Fibroblast of peridontal ligament (primary cell): ENCODE results near the gene FBXL15.

Experiments used
- DNase-seq: peaks from one replicate; pipeline ENCODE4 v3.0.0-alpha.2; 2010; ENCODE audit errors: extremely low read depth

FBXL15 gene

GRCh38 chr10:102411341-102412255, 9.0 kb upstream of the FBXL15 start:
- no peak for DNase-seq

DNA sequence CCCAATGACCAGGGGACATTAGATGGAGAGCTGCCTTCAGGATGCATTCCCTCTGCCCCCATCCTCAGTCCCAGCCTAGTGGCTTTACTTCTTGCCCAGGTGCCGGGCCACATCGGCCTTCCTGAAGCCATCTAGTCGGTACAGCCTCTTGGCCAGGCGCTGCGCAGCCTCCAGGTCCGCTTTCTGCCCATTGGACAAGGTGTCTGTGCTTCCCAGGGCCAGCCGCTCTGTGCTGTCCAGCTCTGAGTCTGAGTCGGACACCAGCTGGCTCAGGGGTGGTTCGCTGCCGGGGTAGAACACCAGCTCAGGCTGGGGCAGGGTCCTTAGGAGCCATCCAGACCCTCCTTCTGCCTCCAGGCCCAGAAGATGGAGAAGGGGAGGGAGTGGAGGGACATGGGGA, 8.3 kb upstream of the FBXL15 start:
- DNase-seq: no peak

DNA sequence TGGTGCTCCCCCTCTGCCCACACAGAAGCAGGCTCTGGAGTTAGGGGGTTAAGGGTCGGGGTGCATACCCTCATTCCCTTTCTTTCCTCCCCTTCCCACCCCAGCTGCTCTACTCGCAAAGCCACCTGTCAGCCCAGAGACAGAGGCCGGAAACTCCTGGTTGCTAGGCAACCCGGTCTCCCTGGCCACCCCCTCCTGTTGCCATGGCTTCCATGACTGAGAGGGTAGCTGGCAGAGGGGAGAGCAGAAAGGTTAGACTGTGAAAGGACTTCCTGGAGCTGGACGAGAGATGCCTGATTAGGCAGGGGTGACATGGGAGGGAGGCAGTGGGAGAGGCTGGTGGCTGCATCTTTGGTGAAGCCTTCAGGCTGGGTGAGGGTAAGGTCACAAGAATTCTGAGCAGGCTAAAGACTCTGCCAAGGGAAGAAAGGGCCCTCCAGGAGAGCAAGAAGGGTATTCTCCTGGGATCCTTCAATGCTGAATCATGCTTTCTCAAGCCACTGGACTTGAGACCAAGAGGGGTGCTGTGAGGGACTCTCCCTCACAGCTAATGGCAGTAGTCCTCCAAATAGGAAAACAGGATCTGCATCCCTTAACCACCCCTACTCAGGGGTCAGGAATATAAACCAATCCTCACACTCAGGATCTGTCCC, 7.5 kb upstream of the FBXL15 start:
- no peak for DNase-seq

- DNase-seq: no peak
Observed at GRCh38 chr10:102413806-102414561, 6.7 kb upstream of the FBXL15 start.

DNA sequence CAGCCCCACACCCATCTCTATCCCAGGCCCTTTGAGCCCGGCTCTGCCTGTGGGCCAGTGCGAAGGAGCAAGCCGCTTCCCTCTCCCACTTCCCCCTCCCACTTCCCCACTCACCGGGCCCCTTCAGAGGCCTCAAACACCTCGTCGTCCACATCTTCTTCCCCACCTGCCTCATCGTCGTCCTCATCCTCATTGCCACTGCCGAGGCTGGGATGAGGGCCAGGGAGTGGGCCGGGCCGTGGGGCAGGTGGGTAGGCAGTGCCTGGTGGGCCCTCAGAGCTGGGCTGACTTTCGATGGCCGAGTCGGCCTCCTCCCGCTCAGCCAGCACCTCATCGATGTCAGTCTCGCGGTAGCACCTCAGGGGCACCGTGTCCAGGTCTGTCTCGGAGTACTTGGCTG, 5.9 kb upstream of the FBXL15 start:
- DNase-seq: no peak

DNA sequence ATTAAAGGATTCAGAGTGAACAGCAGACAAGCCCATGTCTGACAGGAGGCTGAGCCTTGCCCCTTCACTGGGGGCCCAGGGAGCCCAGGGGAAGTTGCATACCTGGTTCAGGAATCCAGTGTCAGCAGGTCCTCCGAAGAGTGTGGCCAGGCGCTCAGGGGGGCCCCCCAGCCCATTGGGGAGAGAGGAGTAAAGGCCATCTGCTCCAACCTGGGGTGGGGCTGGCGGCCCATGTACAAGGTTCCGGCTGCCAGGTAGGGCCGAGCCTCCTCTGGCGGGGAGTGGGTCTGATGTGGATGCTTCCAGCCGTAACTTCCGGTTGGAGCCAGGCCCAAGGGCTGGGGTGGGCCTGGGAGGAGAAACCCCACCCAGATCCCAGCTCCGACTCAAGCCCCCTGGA, 4.4 kb upstream of the FBXL15 start:
- no peak for DNase-seq

DNA sequence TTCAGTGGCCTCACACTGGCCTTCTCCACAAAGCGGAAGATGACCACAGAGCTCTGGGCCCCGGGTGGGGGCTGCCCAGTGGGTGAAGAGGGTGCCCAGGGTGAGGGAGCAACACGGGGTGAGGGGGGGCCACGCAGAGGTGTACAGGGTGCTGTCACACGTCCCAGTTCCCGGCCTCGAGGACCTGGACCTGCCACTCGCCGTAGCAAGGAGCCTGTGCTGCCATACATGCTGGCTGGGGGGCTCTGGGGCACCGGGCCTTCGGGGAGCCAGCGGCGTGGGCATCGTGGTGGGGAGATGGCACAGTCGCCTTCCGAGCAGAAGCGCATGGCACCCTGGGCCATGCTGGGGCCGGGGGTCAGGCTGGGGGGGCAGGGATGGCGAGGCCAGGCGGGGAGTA, 3.9 kb upstream of the FBXL15 start:
- no peak for DNase-seq

GRCh38 chr10:102418622-102419268, 1.9 kb upstream of the FBXL15 start, which contains the start of gene PSD:
Gene PSD (minus strand): TSS chr10:102418785. CDS start chr10:102417038, 1,747 bp downstream.
- DNase-seq: no peak

- DNase-seq: no peak
Observed at GRCh38 chr10:102419269-102420180, 1.1 kb upstream of the FBXL15 start.

GRCh38 chr10:102420181-102420713, 389 bp upstream of the FBXL15 start:
- no peak for DNase-seq

GRCh38 chr10:102421507-102421756, 796 bp downstream of the FBXL15 start:
- DNase-seq: no peak

DNA sequence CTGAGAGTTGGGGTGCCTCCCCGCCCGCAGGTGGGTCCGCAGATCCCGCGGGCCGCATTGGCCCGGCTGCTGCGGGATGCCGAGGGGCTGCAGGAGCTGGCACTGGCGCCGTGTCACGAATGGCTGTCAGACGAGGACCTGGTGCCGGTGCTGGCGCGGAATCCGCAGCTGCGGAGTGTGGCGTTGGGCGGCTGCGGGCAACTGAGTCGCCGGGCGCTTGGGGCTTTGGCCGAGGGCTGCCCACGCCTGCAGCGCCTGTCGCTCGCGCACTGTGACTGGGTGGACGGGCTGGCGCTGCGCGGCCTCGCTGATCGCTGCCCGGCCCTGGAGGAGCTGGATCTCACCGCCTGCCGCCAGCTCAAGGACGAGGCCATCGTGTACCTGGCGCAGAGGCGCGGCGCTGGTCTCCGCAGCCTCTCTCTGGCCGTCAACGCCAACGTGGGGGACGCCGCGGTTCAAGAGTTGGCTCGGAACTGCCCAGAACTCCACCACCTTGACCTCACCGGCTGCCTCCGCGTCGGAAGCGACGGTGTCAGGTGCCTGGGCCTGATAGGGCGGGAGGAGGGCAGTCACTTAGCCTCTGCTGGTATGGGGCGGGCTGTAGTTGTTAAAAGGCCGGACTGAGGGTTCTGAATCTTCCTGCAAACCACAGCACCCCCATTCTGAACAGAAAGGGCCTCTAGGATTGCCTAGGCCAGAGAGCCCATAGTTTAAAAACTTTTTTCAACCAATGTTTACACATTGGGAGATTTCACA, 1.3 kb downstream of the FBXL15 start:
- DNase-seq: no peak

DNA sequence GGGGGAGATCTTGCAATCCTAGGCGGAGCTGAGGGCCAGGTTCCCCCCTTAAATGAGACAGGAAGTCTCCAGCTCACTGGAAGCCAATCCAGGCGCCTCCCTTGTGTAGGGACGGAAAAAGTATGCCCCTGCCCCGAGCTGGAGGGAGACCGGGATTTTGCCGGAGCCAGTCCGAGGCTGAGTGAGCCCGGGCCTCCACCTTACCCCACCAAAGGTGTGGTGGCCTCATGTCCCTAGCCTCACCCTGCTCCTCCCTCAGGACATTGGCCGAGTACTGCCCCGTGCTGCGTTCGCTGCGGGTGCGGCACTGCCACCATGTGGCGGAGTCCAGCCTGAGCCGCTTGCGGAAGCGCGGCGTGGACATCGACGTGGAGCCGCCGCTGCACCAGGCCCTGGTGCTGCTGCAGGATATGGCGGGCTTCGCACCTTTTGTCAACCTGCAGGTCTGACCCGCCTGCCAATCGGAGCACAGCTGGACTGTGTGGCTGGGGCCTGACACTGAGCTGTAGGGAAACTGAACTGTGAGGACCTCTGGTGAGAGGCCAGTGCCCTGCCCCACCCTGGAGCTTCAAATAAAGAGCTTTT, 2.0 kb downstream of the FBXL15 start:
- peak; percentile 60 for DNase-seq

DNA sequence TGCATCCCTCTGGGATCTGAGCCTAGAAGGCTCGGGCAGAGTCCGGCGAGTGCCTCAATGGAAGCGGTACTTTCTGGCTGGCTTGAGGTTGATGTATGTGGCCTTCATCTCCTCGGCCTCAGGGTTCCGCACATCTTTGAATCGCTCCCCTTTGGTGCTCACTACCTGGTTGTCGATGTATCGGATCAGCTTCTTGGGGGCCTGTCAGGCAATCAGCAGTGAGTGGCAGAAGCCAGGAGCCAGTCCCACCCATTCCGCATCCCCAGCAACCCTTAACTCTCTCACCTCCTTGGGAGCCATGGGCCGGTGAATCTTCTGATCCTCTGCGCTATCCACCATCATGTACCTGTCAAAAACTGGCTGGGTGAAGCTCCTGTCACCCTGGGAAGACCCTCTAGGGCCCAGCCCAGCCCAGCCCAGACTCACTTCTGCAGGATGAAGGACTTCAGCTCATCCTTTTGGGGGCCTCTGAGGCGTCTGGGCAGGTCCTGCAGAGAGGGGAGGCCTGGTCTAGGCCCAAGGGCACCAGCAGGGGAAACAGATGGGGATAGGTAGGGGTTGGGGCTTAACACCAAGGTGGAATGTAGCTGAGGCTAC, 2.8 kb downstream of the FBXL15 start:
- no peak for DNase-seq

- DNase-seq: no peak
Observed at GRCh38 chr10:102424145-102424544, 3.5 kb downstream of the FBXL15 start.

DNA sequence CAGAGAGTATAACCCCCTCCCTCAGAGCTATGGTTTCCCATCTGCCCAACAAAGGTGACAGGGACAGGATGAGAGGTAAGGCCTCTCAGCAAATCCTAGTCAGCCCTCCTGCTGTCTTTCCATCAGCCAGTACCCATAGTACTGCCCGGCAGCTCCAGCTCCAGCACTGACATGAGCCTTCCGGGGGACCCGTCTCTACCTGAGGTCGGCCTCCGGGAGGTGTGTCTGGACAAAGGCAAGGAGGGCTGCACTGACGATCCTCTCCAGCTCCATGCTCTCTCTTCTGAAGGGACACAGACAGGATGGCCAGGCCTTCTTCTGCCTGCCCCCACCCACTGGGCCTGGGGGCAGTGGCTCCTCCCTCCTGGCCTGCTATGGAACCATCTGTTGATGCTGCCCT, 4.3 kb downstream of the FBXL15 start:
- no peak for DNase-seq

DNA sequence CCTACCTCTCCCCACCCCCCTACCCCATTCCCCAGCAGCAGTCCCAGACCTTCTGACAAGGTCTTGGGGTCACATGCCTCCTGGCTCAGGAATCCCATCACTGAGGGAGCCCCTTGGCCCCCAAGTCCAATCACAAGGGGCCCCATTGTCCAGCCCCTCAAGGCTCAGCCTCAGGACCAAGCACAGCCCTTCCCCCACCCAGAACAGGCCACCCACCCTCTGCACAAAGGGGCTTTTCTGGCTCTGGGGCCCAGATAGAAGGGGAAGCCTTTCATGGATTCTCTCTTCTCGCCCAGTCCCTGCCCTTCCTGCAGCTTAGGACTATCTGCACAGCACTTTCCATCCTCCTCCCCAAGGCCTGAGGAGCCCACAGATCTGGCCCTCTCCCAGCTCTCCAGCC, 4.8 kb downstream of the FBXL15 start:
- DNase-seq: no peak

DNA sequence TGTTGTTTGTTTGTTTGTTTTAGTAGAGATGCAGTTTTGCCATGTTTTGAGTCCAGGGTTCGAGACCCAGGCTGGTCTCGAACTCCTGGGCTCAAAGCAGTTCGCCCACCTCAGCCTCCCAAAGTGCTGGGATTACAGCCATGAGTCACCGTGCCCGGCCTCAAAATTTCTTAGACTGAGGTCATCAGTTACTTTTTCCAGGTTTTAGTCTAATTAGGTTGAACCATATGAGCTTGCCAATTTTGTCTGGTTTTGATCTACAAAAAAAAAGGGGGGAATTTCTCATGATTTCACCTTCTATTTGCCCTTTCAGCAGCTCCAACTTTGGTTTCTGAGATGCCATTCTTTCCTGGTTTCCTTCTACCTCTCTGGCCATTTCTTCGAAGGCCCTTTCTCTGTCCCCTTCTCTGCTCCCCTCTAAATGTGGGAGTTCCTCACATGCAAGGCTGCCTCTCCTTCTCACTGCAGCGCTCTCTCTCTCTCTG, 6.2 kb downstream of the FBXL15 start:
- peak; percentile 43 for DNase-seq

DNA sequence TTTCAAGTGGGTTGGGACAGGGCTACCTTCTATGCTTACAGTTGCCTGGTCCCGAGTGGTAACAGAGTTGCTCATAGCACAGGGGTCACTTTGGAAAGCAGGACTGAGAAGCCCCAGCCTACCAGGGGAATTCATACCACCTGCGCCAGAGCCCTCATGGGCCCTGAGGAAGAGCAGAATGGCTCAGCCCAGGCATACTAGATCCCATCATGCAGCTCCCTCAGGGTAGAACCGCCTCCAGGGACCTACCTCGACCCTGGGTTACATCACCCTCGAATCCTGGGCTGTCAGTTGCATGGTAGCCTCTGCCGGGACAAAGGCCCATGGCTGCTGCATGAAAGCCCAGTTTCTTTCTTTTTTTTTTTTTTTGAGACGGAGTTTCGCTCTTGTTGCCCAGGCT, 8.8 kb downstream of the FBXL15 start:
- DNase-seq: no peak
